ENCODE results near the gene VSTM2B. TPM values are rescaled to one million over a fixed set of nuclear protein-coding genes. Genes with fewer than 3 reads are reported as not detected.

VSTM2B gene
- polyA plus RNA-seq, 3 donors, result 0.17 to 0.69 (median 0.29) TPM

GRCh38 chr19:29515233-29515619 is 10.6 kb upstream of the VSTM2B start:
- no peak for DNase-seq (ENCODE audit: low read depth in 3 of 3, low spot score in 2 of 3)

- DNase-seq (ENCODE audit: low read depth in 3 of 3, low spot score in 2 of 3), result no peak
Observed at GRCh38 chr19:29515706-29516357, 10.0 kb upstream of the VSTM2B start.

GRCh38 chr19:29516358-29516725 is 9.5 kb upstream of the VSTM2B start:
- no peak for DNase-seq (ENCODE audit: low read depth in 3 of 3, low spot score in 2 of 3)

GRCh38 chr19:29516821-29517395 is 8.9 kb upstream of the VSTM2B start:
- no peak for DNase-seq (ENCODE audit: low read depth in 3 of 3, low spot score in 2 of 3)

- DNase-seq (ENCODE audit: low read depth in 3 of 3, low spot score in 2 of 3), result no peak
Observed at GRCh38 chr19:29517412-29517811, 8.4 kb upstream of the VSTM2B start.

DNA sequence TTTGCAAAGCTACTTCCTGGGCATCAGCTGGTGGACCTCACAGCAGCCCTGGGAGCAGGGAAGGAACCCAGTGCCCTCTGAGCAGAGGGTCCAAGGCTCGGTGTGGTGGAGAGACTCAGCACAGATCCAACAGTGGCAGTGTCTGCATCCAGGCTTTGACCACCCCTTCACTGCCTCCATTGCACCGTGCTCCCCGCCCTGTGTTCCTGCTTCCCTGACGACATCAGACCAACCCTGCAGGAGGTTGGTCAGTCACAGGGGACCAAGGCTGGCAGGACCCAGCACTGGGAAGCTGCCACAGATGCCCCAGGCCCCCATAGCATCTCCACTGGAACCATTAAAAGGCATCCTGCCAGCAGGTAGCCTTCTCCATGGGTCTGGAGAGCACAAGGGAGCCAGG is 7.8 kb upstream of the VSTM2B start:
- no peak for DNase-seq (ENCODE audit: low read depth in 3 of 3, low spot score in 2 of 3)

DNA sequence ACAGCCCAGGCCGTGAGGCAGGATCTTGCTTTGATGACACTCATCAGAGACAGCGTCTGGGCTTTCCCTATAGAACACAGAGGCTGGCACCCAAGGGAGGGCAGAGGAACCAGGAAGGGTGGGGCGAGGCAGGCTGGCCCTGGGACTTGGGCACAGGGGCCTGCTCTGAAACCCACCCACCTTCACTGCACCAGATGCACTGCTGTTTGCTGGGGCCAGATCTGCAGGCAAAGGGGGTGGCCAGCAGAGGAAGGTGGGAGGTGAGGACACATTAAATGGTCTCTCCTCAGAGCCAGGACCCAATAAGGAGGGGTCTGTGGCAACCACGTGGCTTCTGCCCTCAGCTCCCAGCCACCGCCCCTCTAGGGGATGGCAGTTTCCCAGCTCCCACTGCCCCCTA is 6.6 kb upstream of the VSTM2B start:
- no peak for DNase-seq (ENCODE audit: low read depth in 3 of 3, low spot score in 2 of 3)

GRCh38 chr19:29519931-29520330 is 5.9 kb upstream of the VSTM2B start:
- DNase-seq (ENCODE audit: low read depth in 3 of 3, low spot score in 2 of 3), result no peak

- no peak for DNase-seq (ENCODE audit: low read depth in 3 of 3, low spot score in 2 of 3)
Observed at GRCh38 chr19:29520390-29520789, 5.4 kb upstream of the VSTM2B start.

- no peak for DNase-seq (ENCODE audit: low read depth in 3 of 3, low spot score in 2 of 3)
Observed at GRCh38 chr19:29521291-29522075, 4.3 kb upstream of the VSTM2B start.

DNA sequence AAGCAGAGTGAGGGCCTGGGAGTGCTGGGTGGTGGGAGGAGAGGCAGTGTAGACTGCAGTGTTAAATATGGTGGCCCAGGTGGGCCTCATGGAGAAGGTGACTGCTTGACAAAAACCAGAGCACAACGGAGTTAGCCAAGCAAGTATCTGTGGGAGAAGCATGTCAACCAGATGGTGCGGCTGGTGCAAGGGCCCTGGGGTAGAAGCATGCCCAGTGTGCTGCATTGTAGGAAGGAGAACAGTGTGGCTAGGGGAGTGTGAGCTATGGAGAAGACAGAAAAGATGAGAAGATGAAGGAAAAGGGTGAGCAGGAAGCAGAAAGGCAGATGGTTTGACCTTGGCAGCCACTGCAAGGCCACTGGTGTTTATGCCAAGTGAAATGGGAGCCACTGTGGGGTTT is 2.2 kb upstream of the VSTM2B start:
- DNase-seq (ENCODE audit: low read depth in 3 of 3, low spot score in 2 of 3), result no peak

DNA sequence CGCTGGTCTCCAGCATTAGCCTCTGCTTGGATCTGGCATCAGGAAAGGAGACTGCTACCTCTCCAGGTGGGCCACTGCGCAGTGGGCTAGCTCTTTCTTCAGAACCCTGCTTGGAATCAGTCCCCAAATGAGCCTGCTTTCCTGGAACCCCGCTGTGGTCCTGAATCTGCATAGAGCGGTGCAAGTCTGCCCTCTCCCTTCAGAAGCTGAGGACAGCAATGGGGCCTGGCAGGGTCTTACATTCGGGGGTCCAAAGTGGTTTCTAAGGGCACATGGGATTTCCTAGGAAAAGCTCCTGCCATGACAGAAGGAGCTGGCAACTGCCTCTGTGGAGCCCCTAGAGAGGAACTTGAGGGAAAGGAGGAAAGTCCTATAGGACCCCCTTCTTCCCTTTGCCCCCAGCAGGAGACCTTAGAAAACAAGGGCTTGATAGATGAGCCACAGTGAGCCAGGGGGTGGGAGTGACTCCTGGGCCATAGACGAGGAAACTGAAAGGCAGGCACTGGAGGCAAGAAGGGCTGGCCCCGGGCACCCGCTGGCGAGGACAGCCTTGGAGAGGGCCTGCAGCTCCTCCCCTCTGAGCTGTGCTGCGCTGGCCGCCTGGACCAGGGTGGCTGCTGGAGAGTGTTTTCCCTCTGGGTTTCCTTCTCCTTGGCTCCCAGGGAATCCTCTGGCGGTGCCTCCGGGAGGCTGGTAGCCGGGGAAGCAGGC is 1.4 kb upstream of the VSTM2B start:
- DNase-seq (ENCODE audit: low read depth in 3 of 3, low spot score in 2 of 3), result no peak

GRCh38 chr19:29524912-29525831 is 622 bp upstream of the VSTM2B start:
- DNase-seq (ENCODE audit: low read depth in 3 of 3, low spot score in 2 of 3), result no peak

DNA sequence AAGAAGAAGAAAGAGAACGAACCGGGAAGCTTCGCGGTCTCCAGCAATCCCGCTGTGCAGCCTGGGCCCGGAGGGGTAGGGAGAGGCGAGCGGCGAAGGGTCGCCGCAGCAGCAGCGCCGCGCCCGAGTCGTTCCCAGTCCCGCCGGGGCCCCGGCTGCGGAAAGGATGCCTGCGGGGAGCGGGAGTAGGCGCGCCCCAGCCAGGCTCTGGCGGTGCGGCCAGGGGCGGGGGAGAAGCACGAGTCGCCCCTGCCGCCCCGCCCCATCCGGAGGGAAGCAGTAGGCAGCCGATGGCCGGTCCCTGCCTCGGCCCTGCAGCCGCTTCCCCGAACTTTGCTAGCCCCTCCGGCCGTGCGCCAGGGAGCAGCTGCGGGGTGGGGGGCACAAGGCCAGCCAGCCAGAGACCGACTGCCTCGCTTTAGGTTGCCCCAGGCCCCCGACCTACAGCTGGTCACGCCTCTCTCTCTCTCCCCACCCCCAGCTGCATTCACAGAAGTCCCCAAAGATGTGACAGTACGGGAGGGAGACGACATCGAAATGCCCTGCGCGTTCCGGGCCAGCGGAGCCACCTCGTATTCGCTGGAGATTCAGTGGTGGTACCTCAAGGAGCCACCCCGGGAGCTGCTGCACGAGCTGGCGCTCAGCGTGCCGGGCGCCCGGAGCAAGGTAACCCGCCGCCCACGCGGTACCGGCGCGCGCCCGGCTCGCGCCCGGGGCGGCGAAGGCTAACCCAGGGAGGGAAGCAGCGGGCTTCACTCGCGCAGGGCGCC is 1.1 kb downstream of the VSTM2B start:
- no peak for DNase-seq (ENCODE audit: low read depth in 3 of 3, low spot score in 2 of 3)

GRCh38 chr19:29527500-29528328 is 1.9 kb downstream of the VSTM2B start:
- no peak for DNase-seq (ENCODE audit: low read depth in 3 of 3, low spot score in 2 of 3)

GRCh38 chr19:29528350-29528945 is 2.7 kb downstream of the VSTM2B start:
- peak; percentile 53 to 67 (median 57) for DNase-seq (ENCODE audit: low read depth in 3 of 3, low spot score in 2 of 3)

DNA sequence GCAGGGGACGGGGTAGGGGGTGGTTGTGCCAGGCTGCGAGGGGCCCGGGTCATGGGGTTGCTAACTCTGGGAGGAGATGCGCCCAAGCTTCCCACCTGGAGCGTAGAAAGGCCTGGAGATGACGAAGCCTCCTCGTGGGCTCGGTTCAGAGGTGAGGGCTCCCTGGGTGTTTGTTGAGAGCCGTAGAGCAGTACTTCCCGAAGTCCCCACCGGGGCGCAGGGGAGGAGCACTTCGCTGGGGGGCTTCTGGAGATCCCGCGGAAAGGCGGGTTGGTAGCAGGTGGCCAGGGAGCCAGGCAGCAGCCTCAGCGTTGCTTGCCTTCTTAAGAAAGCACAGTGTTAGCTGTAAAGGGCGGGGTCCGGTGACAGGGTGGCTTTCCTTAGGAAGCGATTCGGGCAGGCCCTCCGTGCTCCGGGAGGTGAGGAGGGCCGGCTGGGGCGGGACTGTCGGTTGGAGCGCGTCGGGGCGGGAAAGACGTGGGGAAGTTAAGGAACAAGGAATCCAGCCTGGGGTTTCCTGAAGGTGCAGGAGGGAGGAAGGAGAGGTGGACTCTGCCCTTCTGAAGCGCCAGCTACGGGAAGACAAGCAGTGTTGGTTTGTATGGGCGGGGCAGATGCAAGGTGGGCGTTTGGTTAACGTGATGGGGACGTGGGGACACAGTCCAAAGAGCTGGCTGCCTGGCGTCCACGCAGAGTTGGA is 3.3 kb downstream of the VSTM2B start:
- DNase-seq (ENCODE audit: low read depth in 3 of 3, low spot score in 2 of 3), result no peak
